GM18868 (cell line): Measurements from ENCODE around the gene ZNF730.
"Not testable (repeated sequence)": the region's sequence is repeated elsewhere in the genome, so short reads cannot be mapped to it uniquely, and the experiment has no call there.

Experiments
- ATAC-seq: cut with Tn5 transposase; IDR thresholded peaks from one replicate; pipeline ENCODE4 v1.9.1; 2021; ENCODE audit warnings: mild to moderate bottlenecking, moderate library complexity; ENCODE audit not compliant: unreplicated experiment

ZNF730 gene

DNA sequence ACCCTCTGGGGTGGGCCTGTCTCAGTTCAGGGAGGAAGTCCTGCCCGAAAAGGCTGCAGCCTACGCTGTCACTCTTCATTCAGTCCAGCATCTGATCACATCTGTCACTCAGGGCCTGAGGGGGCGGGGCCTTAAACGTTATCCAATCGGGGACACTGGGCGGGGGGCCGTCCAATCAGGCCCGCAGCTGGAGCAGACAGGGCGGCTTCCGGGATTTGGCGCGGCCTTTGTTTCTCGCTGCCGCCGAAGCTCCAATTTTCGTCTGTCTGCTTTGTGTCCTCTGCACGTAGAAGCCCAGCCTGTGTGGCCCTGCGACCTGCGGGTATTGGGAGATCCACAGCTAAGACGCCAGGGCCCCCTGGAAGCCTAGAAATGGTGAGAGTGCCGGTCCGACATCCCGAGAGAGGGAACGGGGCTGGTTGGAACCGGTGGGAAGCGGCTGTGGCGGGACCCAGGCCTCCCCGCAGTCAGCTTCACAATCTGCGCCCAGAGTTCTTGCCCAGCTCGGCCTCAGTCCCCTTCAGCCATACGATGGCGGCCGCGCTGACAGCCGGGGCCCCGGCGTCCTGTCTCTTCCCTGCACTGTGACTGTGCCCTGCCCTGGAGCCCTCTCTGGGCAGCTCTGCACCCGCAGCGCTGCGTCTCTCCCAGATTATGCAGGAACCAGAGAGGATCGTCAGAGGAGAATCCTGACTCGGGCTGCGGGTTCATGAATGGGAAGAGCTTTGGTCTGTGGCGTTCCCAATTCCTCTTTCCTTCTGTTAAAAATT is at the start of gene ZNF730:
ZNF730 (plus strand) TSS at position 224 of the 770 bp plus-strand sequence; CDS start at position 373, 149 bp downstream.
- ATAC-seq, result peak; percentile 96

DNA sequence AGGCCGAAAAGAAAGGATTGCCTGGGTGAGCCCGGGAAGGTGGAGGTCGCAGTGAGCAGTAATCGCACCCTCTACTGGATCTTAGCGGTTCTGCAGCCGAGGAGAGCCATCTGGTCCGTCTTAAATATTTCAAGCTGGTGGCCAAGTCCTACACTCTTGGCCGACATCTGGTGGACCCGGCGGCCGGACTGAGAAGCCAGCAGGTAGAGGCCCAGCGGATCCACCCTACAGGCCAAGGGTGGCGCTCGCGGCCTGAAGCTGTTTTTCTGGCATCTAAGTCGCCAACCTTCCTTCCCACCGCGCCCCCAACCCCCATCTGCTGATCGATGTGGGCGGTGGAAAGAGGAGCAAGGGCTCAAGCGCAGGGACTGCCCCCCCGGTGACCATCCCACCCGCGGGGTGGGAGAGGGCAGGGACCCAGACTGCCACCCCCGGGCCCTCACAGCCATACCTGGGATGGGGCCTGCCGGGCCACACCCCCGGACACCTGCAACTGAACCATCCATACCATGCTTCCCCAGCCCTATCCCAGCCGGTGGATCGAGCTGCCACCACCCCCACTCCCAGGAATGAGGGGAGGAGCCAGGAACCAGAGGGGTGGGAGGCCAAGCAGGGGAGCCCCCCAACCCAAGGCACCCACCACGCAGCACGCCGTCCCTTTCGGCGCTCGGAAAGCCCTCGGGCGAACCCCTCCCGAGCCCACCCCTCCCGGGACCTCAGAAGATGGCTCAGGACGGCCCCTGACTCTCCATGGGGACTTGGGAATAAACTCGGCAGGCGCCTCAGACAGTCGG is 46.3 kb upstream of the ZNF730 start:
- ATAC-seq, result no peak

DNA sequence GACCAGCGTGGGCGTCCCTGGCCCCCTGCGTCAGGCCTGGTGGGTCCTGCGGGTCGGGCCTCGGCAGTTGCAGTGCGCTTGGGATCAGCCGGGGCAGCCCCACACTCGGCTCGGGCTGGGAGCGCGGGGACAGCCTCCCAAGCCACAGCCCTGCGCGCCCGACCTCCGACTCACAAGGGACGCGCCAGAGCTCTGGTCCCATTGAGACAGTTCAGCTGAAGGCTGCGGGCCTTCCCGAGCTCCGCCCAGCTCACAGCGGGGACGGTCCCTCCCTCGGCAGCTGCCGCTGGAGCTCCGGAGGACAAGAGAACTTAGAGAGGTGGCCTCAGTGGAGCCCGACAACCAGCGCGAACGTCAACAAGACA is 45.7 kb upstream of the ZNF730 start:
- ATAC-seq, result no peak

DNA sequence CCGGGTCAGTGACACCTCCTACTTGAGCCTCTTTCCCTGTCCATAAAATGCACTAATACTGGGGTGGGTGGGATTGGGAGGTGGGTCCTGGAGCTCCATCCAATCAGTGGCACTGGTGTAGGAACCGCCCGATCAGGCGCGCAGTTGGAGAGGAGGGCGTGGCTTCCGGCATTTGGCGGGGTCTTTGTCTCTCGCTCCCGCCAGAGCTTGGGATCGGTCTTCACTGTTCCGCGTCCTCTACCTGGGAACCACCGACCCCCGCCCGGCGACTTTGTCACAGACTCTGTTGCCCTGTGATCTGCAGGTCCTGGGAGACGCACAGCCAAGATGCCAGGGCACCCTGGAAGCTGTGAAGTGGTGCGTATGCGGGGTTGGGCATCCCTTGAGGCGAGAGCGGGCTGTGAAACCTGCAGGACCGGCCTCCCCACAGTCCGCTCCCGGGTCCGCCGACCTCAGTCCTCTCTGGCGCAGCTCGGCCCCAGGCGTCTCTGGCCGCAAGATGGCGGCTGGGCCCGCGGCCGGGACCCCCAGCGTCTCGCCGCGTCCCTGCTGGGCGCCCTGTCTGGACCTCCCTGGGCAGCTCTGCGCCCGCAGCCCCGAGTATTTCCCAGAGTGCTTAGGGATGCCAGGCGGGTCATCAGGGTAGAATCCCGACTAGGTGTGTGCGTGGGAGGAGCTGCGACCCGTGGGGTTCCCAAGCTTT is 41.6 kb upstream of the ZNF730 start:
- peak; percentile 87 for ATAC-seq

DNA sequence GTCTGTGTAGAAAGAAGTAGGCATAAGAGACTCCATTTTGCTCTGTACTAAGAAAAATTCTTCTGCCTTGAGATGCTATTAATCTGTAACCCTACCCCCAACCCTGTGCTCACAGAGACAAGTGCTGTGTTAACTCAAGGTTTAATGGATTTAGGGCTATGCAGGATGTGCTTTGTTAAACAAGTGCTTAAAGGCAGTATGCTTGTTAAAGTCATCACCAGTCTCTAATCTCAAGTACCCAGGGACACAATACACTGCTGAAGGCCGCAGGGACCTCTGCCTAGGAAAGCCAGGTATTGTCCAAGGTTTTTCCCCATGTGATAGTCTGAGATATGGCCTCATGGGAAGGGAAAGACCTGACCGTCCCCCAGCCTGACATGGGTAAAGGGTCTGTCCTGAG is 39.0 kb upstream of the ZNF730 start:
- not testable (repeated sequence) for ATAC-seq

DNA sequence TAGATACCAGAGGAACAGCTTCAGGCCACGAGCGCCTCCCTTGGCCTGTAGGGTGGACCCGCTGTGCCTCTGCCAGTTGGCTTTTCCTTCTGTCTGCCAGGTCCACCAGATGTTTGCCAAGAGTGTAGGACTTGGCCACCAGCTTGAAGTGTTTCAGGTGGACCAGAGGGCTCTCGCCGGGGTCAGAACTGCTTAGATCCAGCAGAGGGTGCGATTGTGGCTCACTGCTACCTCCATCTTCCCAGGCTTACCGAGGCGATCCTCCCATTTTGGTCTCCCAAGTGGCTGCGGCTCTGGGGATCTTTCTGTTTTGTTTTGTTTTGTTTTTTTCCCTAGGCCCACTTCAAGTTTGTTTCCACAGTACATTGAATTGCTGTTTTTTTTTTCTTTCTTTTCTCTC is 23.0 kb upstream of the ZNF730 start:
- ATAC-seq, result no peak

DNA sequence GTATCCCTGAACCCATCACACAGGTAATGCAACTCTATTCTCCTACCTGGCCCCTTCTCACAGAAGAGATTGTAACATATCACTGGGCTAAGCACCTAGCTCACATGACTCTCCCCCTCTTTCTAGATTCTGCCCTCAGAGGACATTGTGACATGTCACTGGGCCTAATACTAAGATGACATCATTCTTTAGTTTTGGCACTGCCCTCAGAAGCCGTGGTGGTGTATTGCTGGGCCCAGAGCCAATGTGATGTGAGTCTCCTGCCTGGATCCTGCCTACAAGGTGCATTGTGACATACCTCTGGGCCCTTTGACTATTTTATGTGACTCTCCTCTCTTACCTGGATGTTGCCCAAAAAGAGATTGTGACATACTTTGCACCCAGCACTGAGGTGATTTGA is 21.4 kb upstream of the ZNF730 start:
- no peak for ATAC-seq

DNA sequence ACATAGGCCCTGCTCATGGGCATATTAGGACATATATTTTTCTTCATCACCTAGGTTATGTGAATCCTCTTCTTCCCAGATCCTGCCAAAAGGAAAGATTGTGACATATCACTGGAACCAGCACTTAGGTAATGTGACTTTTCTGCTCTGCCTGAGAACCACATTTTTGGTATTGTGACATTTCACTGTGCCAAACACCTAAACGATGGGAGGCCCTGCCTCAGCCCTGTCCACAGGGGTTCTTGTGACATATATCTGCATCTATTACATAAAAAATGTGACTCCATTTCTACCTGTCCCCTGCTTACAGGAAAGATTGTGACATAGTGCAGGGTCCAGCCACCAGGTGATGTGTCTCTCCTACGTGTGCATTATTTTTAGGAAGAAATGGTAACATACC is 18.5 kb upstream of the ZNF730 start:
- no peak for ATAC-seq

DNA sequence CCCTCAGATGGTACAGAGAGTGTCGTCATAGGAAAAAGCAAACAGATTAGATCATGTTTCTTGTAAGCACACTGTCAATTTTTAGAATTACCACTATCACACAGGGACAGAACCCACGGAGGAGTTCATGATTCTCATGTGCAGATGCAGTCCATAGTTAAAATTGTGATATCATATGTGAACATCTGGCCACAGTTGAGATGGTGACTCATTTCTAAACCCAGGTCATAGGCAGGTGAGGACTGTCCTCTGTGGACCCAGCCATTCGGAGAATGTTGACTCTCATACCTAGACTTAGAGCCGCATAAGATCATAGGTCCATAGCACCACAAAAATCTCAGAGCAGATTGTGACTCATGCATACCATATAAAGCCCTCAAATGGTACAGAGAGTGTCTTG is 17.8 kb upstream of the ZNF730 start:
- ATAC-seq, result peak; percentile 83

DNA sequence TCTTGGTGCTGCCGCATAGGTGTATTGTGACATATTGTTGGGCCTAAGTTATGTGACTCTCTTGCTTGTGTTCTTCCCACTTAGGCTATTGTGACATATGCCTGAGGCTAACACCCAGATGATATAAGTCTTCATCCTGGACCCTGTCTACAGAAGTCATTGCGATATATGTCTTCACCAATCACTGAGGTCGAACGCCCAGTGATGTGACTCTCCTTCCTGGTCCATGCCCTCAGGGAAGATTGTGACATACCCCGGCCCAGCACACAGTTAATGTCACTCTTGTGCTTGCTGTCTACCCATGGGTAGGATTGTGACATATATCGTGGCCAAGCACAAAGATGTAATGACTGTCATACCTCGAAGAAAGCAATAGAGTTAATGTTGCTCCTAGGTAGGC is 16.9 kb upstream of the ZNF730 start:
- no peak for ATAC-seq

DNA sequence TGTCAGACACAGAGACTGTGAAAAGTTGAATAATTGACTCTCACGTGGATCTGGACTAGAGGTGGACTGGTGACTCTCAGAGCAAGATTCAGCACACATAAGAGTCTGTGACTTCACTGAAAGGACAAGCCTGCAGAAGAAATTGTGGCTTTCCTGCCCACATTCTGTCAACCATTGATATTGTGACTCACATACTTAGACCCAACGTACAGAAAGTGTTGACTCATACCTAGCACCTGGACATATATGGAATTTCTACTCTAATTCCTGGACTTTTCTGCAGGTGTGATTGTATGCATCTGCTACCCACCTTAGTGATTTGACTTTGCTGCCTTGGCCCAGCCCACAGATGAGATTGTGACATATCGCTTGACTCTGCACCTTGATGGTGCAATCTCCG is 15.6 kb upstream of the ZNF730 start:
- ATAC-seq, result no peak

DNA sequence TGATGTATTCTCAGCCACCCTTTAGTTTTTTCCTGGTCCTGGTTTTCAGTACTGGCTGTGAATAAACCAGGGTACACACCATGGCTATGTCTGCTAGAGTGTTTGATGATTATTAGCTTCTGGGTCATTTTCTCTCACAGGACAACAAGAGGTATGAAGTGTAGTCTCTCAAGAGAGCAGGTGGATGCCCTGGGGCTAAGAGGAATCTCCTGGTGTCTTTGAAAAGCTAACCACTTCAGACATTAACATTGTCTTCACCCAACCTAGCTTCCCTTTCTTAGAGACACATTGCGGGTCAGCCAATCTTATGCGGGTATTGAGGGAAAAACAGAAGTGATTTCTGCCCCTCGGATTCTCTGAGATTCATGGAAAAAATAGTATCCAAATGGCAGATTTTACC is 1.6 kb downstream of the ZNF730 start:
- no peak for ATAC-seq

DNA sequence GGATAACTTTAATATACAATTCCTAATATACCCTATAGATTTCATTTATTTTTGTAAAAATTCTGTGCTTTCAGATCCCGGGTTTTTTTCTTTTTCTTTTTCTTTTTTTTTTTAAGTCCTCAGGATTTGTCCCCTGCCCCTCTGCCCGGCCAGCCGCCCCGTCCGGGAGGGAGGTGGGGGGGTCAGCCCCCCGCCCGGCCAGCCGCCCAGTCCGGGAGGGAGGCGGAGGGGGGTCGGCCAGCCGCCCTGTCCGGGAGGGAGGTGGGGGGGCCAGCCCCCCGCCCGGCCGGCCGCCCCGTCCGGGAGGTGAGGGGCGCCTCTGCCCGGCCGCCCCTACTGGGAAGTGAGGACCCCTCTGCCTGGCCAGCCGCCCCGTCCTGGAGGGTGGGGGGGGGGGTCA is 17.4 kb downstream of the ZNF730 start:
- not testable (repeated sequence) for ATAC-seq

DNA sequence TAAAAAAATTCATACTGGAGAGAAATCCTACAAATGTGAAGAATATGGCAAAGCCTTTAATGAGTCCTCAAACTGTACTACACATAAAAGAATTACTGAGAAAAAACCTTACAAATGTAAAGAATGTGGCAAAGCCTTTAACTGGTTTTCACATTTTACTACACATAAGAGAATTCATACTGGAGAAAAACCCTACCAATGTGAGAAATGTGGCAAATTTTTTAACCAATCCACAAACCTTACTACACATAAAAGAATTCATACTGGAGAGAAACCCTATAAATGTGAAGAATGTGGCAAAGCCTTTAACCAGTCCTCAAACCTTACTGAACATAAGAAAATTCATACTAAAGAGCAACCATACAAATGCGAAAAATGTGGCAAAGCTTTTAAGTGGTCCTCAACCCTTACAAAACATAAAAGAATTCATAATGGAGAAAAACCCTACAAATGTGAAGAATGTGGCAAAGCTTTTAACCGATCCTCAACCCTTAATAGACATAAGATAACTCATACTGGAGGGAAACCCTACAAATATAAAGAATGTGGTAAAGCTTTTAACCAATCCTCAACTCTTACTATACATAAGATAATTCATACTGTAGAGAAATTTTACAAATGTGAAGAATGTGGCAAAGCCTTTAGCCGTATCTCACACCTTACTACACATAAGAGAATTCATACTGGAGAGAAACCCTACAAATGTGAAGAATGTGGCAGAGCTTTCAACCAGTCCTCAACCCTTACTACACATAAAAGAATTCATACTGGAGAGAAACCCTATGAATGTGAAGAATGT is 29.0 kb downstream of the ZNF730 start:
- ATAC-seq, result no peak

DNA sequence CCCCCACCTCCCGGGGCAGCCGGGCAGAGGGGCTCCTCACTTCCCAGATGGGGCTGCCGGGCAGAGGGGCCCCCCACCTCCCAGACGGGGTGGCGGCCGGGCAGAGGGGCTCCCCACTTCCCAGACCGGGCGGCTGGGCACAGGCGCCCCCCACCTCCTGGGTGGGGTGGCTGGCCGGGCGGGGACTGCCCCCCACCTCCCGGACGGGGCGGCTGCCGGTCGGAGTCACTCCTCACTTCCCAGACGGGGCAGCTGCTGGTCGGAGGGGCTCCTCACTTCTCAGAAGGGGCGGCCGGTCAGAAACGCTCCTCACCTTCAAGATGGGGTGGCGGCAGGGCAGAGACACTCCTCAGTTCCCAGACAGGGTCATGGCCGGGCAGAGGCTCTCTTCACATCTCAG is 43.9 kb downstream of the ZNF730 start:
- ATAC-seq, result no peak

DNA sequence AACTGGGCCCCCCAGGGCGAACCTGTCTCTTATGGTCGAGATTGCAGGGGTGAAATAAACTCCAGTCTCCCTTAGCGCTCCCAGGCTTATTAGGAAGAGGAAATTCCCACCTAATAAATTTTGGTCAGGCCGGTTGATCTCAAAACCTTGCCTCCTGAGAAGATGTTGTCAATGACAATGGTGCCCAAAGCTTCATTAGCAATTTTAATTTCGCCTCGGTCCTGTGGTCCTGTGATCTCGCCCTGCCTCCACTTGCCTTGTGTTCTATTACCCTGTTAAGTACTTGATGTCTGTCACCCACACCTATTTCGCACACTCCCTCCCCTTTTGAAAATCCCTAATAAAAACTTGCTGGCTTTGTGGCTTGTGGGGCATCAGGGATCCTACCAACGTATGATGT is 51.5 kb downstream of the ZNF730 start:
- ATAC-seq, result not testable (repeated sequence)

DNA sequence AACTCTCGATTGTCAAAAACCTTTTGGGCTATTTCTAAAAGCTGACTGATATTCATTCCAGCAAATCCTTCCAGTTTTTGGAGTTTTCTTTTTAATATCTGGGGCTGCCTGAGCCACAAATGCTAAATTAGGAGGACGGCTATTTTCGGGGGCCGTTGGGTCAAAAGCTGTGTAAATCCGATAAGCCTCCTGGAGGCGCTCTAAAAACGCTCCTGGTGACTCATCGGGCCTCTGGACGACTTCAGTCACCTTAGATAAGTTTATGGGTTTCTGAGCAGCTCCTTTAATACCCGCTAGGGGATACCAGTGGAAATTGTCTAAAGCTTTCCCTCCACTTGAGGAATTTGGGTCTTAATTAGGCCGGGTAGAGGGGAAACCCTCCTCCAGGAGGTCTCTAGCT is 66.4 kb downstream of the ZNF730 start:
- ATAC-seq, result no peak

DNA sequence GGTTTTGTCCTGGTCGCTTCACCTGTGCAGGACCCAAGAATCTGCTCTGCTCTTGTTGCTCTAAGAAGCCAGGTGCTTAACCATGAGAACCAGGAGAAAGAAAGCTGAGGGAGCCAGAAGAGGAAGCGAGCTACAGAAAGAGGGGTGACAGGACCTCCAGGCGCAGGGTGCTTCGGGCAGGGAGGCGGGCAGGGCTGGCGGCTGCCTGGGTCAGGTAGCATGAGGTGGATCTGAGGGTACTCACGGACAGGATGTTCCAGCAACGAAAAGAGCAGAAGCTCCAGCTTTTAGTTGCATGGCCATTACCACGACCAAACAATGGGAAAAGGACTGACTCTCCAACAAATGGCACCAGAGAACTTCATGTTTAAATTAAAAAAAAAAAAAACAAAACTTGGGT is 73.5 kb downstream of the ZNF730 start:
- no peak for ATAC-seq
